Neural cell (in vitro differentiated cells): ENCODE measurements around the gene SNRPA. TPM values are rescaled to one million over a fixed set of nuclear protein-coding genes. Genes with fewer than 3 reads are reported as not detected.

Source experiments
- H2AFZ ChIP-seq: fragments of 200-600, 300-800 bp; sonication (generic), shearing (Covaris generic); 2 replicates; pipeline ENCODE4 v1.6.0; 2014; ENCODE audit warnings: low read depth, mild to moderate bottlenecking, antibody characterized with exemption, low read length, moderate library complexity
- H3F3A ChIP-seq: fragments of 200-600 bp; shearing (Covaris generic); 2 replicates; pipeline ENCODE4 v1.6.1; 2016; ENCODE audit warnings: mild to moderate bottlenecking, moderate library complexity, mixed read lengths, antibody characterized with exemption, low read length; ENCODE audit not compliant: insufficient read depth, poor library complexity, severe bottlenecking
- H3K27ac ChIP-seq: fragments of 200-600, 300-800 bp; sonication (generic), shearing (Covaris generic); 2 replicates; pipeline ENCODE4 v1.5.1; 2014; ENCODE audit warnings: mild to moderate bottlenecking, low read length, moderate library complexity
- H3K27me3 ChIP-seq: fragments of 300-800, 200-600 bp; sonication (generic), shearing (Covaris generic); 2 replicates; pipeline ENCODE4 v1.6.0; 2014; ENCODE audit warnings: mild to moderate bottlenecking, low read depth, low read length, moderate library complexity; ENCODE audit not compliant: insufficient read depth
- H3K36me3 ChIP-seq: fragments of 300-800, 200-600 bp; sonication (generic), shearing (Covaris generic); 2 replicates; pipeline ENCODE4 v1.5.1; 2014; ENCODE audit warnings: mild to moderate bottlenecking, antibody characterized with exemption, low read length, moderate library complexity; ENCODE audit not compliant: insufficient read depth
- H3K4me2 ChIP-seq: fragments of 300-800, 200-600 bp; sonication (generic), shearing (Covaris generic); 2 replicates; pipeline ENCODE4 v1.6.0; 2014; ENCODE audit warnings: mild to moderate bottlenecking, low read length
- H3K4me3 ChIP-seq: fragments of 300-800, 200-600 bp; sonication (generic), shearing (Covaris generic); 2 replicates; pipeline ENCODE4 v1.5.1; 2014; ENCODE audit warnings: mild to moderate bottlenecking, low read length, moderate library complexity
- H3K79me2 ChIP-seq: fragments of 200-600 bp; shearing (Covaris generic); replicated peaks from 2 replicates; pipeline ENCODE4 v1.6.0; 2014; ENCODE audit warnings: mild to moderate bottlenecking, low read length, moderate library complexity; ENCODE audit not compliant: insufficient read depth
- H3K9ac ChIP-seq: fragments of 300-800, 200-600 bp; sonication (generic), shearing (Covaris generic); 2 replicates; pipeline ENCODE4 v1.6.1; 2016; ENCODE audit warnings: mild to moderate bottlenecking, low read length, mixed read lengths
- H3K9me2 ChIP-seq: fragments of 200-600 bp; shearing (Covaris generic); 2 replicates; pipeline ENCODE4 v1.6.1; 2016; ENCODE audit warnings: mild to moderate bottlenecking, low read length, mixed read lengths; ENCODE audit not compliant: insufficient read depth
- H3K9me3 ChIP-seq: fragments of 200-600, 300-800 bp; sonication (generic), shearing (Covaris generic); 2 replicates; pipeline ENCODE4 v1.6.1; 2016; ENCODE audit warnings: mild to moderate bottlenecking, mixed run types, low read length, moderate library complexity, mixed read lengths
- H4K20me1 ChIP-seq: fragments of 200-600 bp; shearing (Covaris generic); 2 replicates; pipeline ENCODE4 v1.6.1; 2016; ENCODE audit warnings: mild to moderate bottlenecking, mixed run types; ENCODE audit not compliant: insufficient read depth
- CTCF ChIP-seq: fragments of 450-650 bp; IDR thresholded peaks from 2 replicates; pipeline ENCODE4 v1.5.1; 2014; ENCODE audit warnings: antibody characterized with exemption, mild to moderate bottlenecking, moderate library complexity; ENCODE audit not compliant: poor library complexity, severe bottlenecking
- EP300 ChIP-seq: fragments of 450-650 bp; conservative IDR thresholded peaks from 2 replicates; pipeline ENCODE4 v1.6.1; 2014; ENCODE audit warnings: antibody characterized with exemption, mild to moderate bottlenecking, moderate library complexity; ENCODE audit not compliant: poor library complexity, severe bottlenecking
- EZH2 ChIP-seq: fragments of 200-600, 300-800 bp; shearing (Covaris generic), sonication (generic); IDR thresholded peaks from 2 replicates; pipeline ENCODE4 v1.6.1; 2014; ENCODE audit warnings: antibody characterized with exemption, low read length, borderline replicate concordance, mild to moderate bottlenecking; ENCODE audit not compliant: insufficient read depth, poor library complexity, severe bottlenecking
- MXI1 ChIP-seq: fragments of 450-650 bp; conservative IDR thresholded peaks from 2 replicates; pipeline ENCODE4 v1.6.1; 2014; ENCODE audit warnings: antibody characterized with exemption, mild to moderate bottlenecking; ENCODE audit not compliant: poor library complexity, severe bottlenecking
- POLR2AphosphoS5 ChIP-seq: IDR thresholded peaks from 2 replicates; pipeline ENCODE4 v1.6.1; 2012
- RAD21 ChIP-seq: fragments of 450-650 bp; conservative IDR thresholded peaks from 2 replicates; pipeline ENCODE4 v1.6.1; 2014; ENCODE audit warnings: antibody characterized with exemption, mild to moderate bottlenecking, moderate library complexity
- REST ChIP-seq: IDR thresholded peaks from 2 replicates; pipeline ENCODE4 v1.6.1; 2012; ENCODE audit warnings: borderline replicate concordance
- SMC3 ChIP-seq: fragments of 450-650 bp; conservative IDR thresholded peaks from 2 replicates; pipeline ENCODE4 v1.6.1; 2014; ENCODE audit warnings: antibody characterized with exemption, mild to moderate bottlenecking, moderate library complexity; ENCODE audit not compliant: poor library complexity
- TAF1 ChIP-seq: IDR thresholded peaks from 2 replicates; pipeline ENCODE4 v1.6.1; 2012; ENCODE audit warnings: low read depth
- polyA plus RNA-seq: library from polyadenylated mRNA; depleted of rRNA; stranded (reverse); fragments of >200 nt; gene quantifications from 2 replicates; pipeline ENCODE4 v1.2.3, GENCODE V29; 2014

The SNRPA gene
- polyA plus RNA-seq, 1 donor from 2014 or later, result 29.9 TPM

GRCh38 chr19:40801426-40802299, 50.7 kb downstream of the SNRPA start:
- Histone ChIP-seq H3K36me3 (peaks cover 3% of the 10 kb centered on the region), H3K27me3 (no peaks in the 10 kb centered on the region), H3K9me3 (no peaks in the 10 kb centered on the region), H2AFZ (no peak overlapping the region), H3K4me3 (peak overlapping the region; percentile 92), H3K27ac (no peak overlapping the region), H3K79me2 (peaks cover 63% of the 10 kb centered on the region), H3K9ac (peak overlapping the region; percentile 94), H3K9me2 (no peaks in the 10 kb centered on the region), H4K20me1 (peaks cover 10% of the 10 kb centered on the region), H3K4me2 (peak overlapping the region; percentile 80), H3F3A (no peaks in the 10 kb centered on the region)
- TF ChIP-seq POLR2AphosphoS5 (no peak), TAF1 (no peak), EP300 (no peak), REST (no peak), EZH2 (no peak), RAD21 (no peak), SMC3 (no peak), MXI1 (no peak), CTCF (no peak)

- TF ChIP-seq EP300 (no peak), REST (no peak), SMC3 (no peak), CTCF (no peak), EZH2 (no peak), MXI1 (no peak), POLR2AphosphoS5 (no peak), TAF1 (no peak), RAD21 (no peak)
- peak overlapping the region; percentile 92 for H3K4me3 ChIP-seq
These were observed 51.5 kb downstream of the SNRPA start for GRCh38 chr19:40802300-40803169.

More at GRCh38 chr19:40802300-40803169, 51.5 kb downstream of the SNRPA start:
- Histone ChIP-seq H3K27me3 (no peaks in the 10 kb centered on the region), H3K36me3 (peaks cover 3% of the 10 kb centered on the region), H3K27ac (no peak overlapping the region), H3K9ac (peak overlapping the region; percentile 94), H3K4me2 (peak overlapping the region; percentile 80), H3K9me2 (no peaks in the 10 kb centered on the region), H3K79me2 (peaks cover 68% of the 10 kb centered on the region), H3F3A (no peaks in the 10 kb centered on the region), H2AFZ (no peak overlapping the region), H4K20me1 (peaks cover 10% of the 10 kb centered on the region), H3K9me3 (no peaks in the 10 kb centered on the region)
